Epithelial cell of esophagus (primary cell): ENCODE results near the gene MCTP1.
A peak's percentile ranks its signal among the peaks of the same experiment; 100 is the strongest.

ENCODE experiments used
- DNase-seq: peaks from one replicate; pipeline ENCODE4 v3.0.0; 2010; ENCODE audit warnings: low read depth
- H3K4me3 ChIP-seq: 2 replicates; pipeline ENCODE4 v1.5.1; 2011; ENCODE audit warnings: mild to moderate bottlenecking, low read length, control low read depth
- CTCF ChIP-seq: IDR thresholded peaks from 2 replicates; pipeline ENCODE4 v1.5.1; 2011; ENCODE audit warnings: low read depth, mild to moderate bottlenecking, low read length, control low read depth, inconsistent platforms; ENCODE audit not compliant: insufficient read depth; ENCODE audit errors: missing control alignments

Gene MCTP1

GRCh38 chr5:94802450-94802849, 482.4 kb downstream of the MCTP1 start:
- no peak for TF ChIP-seq CTCF
- peak; percentile 19 for DNase-seq
- no peak overlapping the region for H3K4me3 ChIP-seq

- no peak for DNase-seq
- no peak for TF ChIP-seq CTCF
- H3K4me3 ChIP-seq = no peak overlapping the region
Observed at GRCh38 chr5:94796586-94796985, 488.3 kb downstream of the MCTP1 start.

- TF ChIP-seq CTCF = no peak
- H3K4me3 ChIP-seq = no peak overlapping the region
- DNase-seq = peak; percentile 22
Observed at GRCh38 chr5:94793816-94794198, 491.1 kb downstream of the MCTP1 start.

GRCh38 chr5:94793113-94793815, 491.6 kb downstream of the MCTP1 start:
- H3K4me3 ChIP-seq = no peak overlapping the region
- DNase-seq = no peak

GRCh38 chr5:94791829-94792228, 493.1 kb downstream of the MCTP1 start:
- no peak for DNase-seq
- no peak for TF ChIP-seq CTCF
- no peak overlapping the region for H3K4me3 ChIP-seq

More at GRCh38 chr5:94793113-94793815, 491.6 kb downstream of the MCTP1 start:
- no peak for TF ChIP-seq CTCF

GRCh38 chr5:94788527-94788926, 496.4 kb downstream of the MCTP1 start:
- H3K4me3 ChIP-seq = no peak overlapping the region
- no peak for DNase-seq
- no peak for TF ChIP-seq CTCF
